ENCODE results near the gene SYNGR2. TPM values are rescaled to one million over a fixed set of nuclear protein-coding genes. Genes with fewer than 3 reads are reported as not detected.

The SYNGR2 gene
- total RNA-seq, 4 donors from 2014 or later, result 40.6 to 70.2 (median 54.1) TPM

DNA sequence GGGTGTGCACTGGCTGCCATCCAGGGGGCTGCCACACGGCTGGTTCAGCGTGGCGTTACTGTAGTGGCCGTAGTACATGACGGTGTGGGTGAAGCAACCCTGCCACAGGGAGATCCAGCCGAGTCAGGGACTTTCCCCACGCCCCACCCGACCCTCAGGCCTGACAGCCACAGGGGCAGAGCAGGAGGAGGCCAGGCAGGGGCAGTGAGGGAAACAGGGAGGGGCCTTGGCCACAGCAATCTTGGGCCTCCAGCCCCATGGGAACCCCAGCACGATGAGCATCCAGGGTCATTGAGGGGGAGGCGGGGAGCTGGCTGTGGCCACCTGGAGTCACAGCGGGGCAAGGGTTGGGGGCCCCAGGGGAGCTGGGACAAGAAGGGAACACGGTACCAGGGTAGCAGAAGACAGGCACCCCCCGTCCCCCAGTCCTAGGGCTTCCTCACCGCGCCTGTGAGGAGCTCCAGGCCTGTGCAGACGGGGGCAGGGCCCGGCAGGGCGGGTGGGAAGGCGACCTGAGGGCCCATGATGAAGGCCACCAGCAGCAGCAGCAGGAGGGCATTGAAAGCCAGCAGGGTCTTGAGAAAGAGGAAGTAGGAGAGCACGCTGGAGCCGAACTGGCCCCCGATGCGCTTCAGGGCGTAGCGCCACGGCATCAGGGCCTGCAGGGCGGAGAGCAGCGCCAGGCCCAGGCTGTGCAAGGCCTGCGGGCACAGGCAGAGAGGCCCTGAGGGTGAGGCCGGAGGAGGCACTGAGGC, 44.1 kb upstream of the SYNGR2 start:
- Histone ChIP-seq H3K4me3 (no peak overlapping the region), H3K27me3 (no peaks in the 10 kb centered on the region), H3K4me1 (peaks cover 0 to 72% (median 49%) of the 10 kb centered on the region in 4 donors), H3K27ac (peak overlapping the region; percentile 19 to 93 (median 92)), H3K36me3 (peaks cover 0 to 60% (median 7%) of the 10 kb centered on the region in 3 donors), H3K9me3 (no peaks in the 10 kb centered on the region)
- no peak for DNase-seq (ENCODE audit: low spot score in 2 of 2)
- TF ChIP-seq, protein P1, sequence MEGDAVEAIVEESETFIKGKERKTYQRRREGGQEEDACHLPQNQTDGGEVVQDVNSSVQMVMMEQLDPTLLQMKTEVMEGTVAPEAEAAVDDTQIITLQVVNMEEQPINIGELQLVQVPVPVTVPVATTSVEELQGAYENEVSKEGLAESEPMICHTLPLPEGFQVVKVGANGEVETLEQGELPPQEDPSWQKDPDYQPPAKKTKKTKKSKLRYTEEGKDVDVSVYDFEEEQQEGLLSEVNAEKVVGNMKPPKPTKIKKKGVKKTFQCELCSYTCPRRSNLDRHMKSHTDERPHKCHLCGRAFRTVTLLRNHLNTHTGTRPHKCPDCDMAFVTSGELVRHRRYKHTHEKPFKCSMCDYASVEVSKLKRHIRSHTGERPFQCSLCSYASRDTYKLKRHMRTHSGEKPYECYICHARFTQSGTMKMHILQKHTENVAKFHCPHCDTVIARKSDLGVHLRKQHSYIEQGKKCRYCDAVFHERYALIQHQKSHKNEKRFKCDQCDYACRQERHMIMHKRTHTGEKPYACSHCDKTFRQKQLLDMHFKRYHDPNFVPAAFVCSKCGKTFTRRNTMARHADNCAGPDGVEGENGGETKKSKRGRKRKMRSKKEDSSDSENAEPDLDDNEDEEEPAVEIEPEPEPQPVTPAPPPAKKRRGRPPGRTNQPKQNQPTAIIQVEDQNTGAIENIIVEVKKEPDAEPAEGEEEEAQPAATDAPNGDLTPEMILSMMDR (IDR thresholded peaks at IDR 0.05), result no peak
- no peak for TF ChIP-seq EP300 (IDR thresholded peaks at IDR 0.05)
- TF ChIP-seq POLR2A (IDR thresholded peaks at IDR 0.05), result no peak
- 52 to 65% methylated on average over 18 to 30 of the region's 30 CpGs for WGBS, 2 donors

DNA sequence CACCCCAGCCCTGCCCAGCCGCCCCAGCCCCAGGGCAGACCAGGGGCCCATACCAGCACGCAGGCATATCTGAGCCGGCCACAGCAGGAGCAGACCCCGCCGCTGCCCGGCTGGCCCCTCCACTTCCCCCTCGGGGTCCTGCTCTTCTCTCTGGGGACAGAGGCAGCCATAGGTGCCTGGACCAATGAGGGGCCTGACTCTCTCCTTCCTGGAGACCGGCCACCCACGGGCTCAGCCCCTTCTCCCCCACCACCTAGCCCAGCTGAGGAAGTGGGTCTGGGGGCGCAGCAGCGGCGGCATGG, 43.6 kb upstream of the SYNGR2 start:
- peaks cover 0 to 77% (median 52%) of the 10 kb centered on the region in 4 donors for H3K4me1 ChIP-seq
- H3K36me3 ChIP-seq, result peaks cover 0 to 55% (median 7%) of the 10 kb centered on the region in 3 donors
- H3K9me3 ChIP-seq, result no peaks in the 10 kb centered on the region
- H3K4me3 ChIP-seq, result peak overlapping the region in 1 of 4 donors; percentile 2
- peak overlapping the region; percentile 75 to 93 (median 92) for H3K27ac ChIP-seq
- no peak for DNase-seq (ENCODE audit: low spot score in 2 of 2)
- 48 to 58% methylated on average over 9 to 12 of the region's 12 CpGs for WGBS, 2 donors
- no peak for TF ChIP-seq EP300 (IDR thresholded peaks at IDR 0.05)
- no peaks in the 10 kb centered on the region for H3K27me3 ChIP-seq

DNA sequence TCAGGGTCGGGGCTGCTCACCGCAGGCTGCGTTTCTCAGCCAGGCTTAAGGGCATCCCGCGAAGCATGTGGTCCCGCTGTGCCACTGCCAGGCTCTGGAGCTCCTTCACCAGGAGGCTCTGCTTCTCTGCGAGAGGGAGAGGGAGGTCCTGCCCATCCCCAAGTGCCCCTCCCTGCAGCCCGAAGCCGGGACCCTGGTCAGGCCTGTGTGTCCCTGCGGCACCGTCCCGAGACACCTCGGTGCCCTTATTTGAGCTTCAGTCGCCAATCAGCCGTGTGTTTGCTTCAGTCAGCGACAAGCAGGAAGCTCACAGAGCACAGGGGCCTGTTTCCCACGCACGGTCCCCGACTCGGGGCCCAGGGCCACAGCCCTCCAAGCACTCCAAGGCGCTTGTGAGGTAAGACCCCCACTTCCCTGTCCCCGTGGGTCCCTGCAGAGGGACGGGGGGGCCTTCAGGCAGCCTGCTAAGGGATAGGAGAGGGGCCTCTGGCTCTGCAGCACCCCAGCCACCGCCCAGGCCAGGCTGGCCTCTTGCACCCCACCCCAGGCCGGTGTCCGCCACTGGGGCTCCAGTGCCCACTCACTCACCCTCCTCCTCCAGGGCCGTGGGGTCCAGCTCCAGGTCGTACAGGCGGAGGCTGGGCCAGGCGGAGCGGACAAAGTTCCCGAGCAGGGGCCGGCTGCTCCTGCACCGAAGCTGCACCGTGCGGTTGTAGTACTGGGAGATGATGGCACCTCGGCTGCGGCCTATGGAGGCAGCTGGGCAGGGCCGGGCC, 43.1 kb upstream of the SYNGR2 start:
- 41 to 45% methylated on average over 23 to 26 of the region's 39 CpGs for WGBS, 2 donors
- Histone ChIP-seq H3K27ac (peak overlapping the region; percentile 75 to 93 (median 92)), H3K27me3 (no peaks in the 10 kb centered on the region), H3K4me3 (peak overlapping the region in 3 of 4 donors; percentile 2 to 14 (median 10)), H3K36me3 (peaks cover 0 to 49% (median 7%) of the 10 kb centered on the region in 3 donors), H3K4me1 (peaks cover 0 to 83% (median 54%) of the 10 kb centered on the region in 4 donors), H3K9me3 (no peaks in the 10 kb centered on the region)
- no peak for DNase-seq (ENCODE audit: low spot score in 2 of 2)
- TF ChIP-seq, protein P1 (IDR thresholded peaks at IDR 0.05), result no peak
- no peak for TF ChIP-seq POLR2A (IDR thresholded peaks at IDR 0.05)
- TF ChIP-seq EP300 (IDR thresholded peaks at IDR 0.05), result no peak

DNA sequence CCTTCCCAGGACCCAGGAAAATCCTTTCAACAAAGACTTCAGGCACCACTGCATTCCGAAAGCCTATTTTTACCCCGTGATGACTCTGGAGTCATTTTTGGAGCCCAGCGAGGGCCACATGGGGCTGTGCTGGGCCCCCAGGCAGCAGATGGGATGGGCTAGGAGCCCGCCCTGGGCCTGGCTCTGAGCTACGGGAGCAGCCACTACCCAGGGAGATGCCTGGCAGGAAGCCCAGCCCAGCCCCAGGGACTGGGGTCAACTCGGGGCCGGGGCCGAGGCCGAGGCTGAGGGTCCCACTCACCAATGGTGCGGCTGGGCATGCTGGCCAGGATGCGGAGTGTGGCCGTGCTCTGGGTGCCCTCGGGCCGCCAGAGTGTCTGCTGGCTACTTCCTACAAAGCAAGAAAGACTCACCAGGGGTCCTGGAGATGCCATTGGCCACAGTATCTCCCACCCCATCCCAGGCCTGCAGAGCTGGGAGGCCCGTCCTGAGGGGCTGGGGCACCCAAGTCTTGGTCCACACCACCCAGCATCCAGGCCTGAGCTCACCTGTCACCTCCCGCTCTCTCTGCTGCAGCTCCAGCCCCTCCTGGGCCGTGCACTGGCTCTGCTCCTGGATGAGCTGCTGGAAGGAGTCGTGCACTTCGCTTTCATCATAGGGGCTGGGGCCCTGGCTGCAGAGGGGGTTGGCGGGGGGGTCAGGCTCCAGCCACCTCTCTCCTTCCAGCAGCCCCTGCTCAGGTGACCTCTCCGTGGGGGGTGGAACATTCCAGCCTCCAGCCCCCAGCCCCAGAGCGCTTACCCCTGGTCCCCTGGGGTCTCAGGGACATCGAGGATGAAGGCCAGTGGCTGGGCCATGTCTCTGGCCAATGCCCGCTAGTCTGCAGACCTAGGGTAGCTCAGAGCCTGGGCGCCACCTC, 42.1 kb upstream of the SYNGR2 start:
- H3K4me1 ChIP-seq, result peaks cover 0 to 92% (median 56%) of the 10 kb centered on the region in 4 donors
- H3K27ac ChIP-seq, result peak overlapping the region; percentile 75 to 93 (median 92)
- peaks cover 0 to 40% (median 7%) of the 10 kb centered on the region in 3 donors for H3K36me3 ChIP-seq
- no peaks in the 10 kb centered on the region for H3K27me3 ChIP-seq
- H3K9me3 ChIP-seq, result no peaks in the 10 kb centered on the region
- H3K4me3 ChIP-seq, result peak overlapping the region in 2 of 4 donors; percentile 3 to 10
- WGBS, 2 donors, result 38 to 50% methylated on average over 20 to 21 of the region's 25 CpGs
- DNase-seq (ENCODE audit: low spot score in 2 of 2), result no peak
- TF ChIP-seq, protein P1 (IDR thresholded peaks at IDR 0.05), result no peak
- no peak for TF ChIP-seq EP300 (IDR thresholded peaks at IDR 0.05)
- TF ChIP-seq POLR2A (IDR thresholded peaks at IDR 0.05), result no peak

DNA sequence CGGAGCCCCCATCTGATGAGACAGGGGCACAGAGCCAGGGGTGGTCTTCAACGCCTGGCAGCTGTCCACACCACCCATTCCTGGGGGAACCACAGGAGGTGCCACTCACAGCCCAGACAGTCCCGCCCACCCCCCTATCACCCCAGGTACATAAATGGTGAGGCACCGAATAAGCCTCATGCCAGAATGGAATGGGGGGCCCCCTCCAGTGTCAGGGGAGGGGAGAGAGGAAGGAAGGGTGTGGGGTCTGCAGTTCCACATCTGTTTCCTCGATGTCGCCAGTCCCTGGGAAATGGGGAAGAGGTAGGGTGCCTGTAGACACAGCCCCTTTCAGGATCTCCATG, 41.5 kb upstream of the SYNGR2 start:
- Histone ChIP-seq H3K27ac (peak overlapping the region; percentile 75 to 93 (median 92)), H3K36me3 (peaks cover 0 to 34% (median 7%) of the 10 kb centered on the region in 3 donors), H3K9me3 (no peaks in the 10 kb centered on the region), H3K27me3 (no peaks in the 10 kb centered on the region), H3K4me3 (peak overlapping the region in 3 of 4 donors; percentile 65 to 86 (median 84)), H3K4me1 (peaks cover 0 to 92% (median 62%) of the 10 kb centered on the region in 4 donors)
- 33 to 37% methylated on average over 5 of the region's 6 CpGs for WGBS, 2 donors
- no peak for DNase-seq (ENCODE audit: low spot score in 2 of 2)
- TF ChIP-seq POLR2A (IDR thresholded peaks at IDR 0.05) (no peak), EP300 (IDR thresholded peaks at IDR 0.05) (no peak)
- TF ChIP-seq, protein P1 (IDR thresholded peaks at IDR 0.05), result no peak

Measured in tibial nerve (tissue), 4 donors.